Measurements from ENCODE around the gene MYH7.
"Not testable (repeated sequence)": the region's sequence is repeated elsewhere in the genome, so short reads cannot be mapped to it uniquely, and the experiment has no call there.

The MYH7 gene

DNA sequence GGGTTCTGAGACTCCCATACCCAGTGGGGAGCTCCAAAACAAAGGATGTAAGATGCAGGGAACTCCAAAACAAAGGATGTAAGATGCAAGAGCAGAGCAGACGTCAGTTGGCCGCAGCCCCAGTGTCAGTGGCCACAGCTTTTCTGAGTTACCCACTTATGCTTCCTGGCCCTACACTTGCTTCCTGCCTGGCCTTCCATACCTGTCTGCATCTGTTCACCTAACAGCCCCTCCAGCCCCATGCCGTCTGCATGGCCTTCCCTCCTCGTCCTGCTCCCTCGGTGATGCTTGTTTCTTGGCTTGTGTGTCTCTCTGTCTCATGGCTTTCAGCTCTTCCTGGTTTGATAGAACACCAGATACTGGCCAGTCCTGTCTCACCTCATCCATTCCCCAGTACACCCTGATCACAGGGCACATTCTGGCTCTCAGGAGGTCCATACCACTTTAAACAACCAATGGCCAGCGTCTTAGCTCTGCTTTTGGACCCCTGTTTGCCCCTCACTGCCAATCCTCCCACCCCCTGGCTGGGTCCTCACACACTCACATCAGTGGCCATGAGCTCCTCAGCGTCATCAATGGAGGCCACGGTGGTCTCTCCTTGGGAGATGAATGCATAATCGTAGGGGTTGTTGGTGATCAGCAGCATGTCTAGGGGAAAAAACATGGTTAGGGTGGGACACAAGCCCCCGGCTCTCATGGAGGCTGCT lies 5.3 kb downstream of the MYH7 start:
- no peak for DNase-seq

DNA sequence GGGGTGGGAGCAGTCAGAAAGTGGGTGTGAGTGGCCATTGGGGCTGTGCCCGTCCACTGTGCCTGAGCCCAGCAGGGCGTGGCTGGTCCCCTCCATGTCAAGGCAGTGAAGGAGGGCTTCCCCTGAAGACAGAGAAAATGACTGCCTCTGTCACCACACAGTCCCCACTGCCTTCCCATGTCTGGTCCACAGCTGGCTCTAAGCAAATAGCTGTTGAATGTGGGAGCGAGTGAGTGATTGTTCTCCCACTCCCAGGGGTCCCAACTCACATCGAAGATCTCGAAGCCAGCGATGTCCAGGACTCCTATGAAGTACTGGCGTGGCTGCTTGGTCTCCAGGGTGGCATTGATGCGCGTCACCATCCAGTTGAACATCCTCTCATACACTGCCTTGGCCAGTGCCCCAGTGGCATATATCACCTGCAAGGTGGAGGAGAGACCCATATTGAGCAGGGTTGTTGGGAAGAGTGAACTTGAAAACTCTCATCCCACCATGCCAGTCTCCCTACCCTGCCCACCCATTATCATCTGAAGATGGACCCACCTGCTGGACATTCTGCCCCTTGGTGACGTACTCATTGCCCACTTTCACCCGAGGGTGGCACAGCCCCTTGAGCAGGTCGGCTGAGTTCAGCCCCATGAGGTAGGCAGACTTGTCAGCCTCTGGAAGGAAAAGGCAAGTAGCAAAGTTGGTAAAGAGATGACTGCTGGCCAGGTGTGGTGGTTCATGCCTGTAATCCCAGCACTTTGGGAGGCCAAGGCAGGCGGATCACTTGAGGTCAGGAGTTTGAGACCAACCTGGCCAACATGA lies 6.6 kb downstream of the MYH7 start:
- DNase-seq: no peak

DNA sequence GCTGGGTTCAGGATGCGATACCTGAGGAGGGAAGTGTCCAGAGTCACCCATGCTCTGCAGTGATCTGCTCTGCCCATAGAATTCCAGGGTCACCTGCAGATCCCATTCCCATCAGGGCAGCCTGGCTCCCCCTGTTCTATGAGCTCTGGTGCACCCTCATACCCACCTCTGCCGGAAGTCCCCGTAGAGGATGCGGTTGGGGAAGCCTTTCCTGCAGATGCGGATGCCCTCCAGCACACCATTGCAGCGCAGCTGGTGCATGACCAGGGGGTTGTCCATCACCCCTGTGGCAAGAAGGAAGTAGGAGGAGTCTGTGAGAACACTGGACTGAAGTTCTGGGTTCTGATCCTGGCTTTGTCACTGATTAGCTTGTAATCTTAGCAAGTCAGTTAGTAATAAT lies 9.7 kb downstream of the MYH7 start:
- not testable (repeated sequence) for DNase-seq

DNA sequence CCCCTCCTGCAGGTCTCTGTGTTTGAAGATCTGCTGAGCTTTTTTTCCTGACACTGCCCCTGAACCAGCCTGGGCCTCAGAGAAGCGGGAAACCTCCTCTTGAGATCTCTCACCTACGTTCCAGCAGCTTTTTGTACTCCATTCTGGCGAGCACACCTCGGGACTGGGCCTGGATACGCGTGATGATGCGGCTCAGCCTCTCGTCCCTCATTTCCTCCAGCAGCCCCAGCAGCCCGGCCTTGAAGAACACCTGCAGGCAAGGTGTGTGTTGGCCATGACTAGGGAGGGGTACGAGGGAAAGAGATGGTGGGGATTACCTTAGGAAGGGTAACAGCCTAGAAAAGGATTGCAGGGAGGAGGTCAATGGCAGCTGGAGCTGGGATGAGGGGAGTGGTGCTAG lies 10.3 kb downstream of the MYH7 start:
- no peak for DNase-seq

DNA sequence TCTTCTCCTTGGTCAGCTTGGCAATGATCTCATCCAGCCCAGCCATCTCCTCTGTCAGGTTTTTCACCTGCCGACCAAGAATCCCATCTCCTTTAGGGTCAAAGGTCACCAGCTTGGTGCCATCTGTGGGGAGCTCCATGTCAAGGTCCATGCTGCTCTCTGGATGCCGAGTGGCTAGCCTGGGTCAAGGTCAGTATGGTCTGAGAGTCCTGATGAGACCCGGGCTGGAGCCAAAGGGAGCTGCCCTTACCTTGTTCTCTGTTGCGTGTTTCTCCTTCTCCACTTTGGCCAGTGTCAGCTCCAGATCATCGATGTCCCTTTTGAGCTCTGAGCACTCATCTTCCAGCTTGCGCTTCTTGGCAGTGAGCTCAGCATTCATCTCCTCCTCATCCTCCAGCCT lies 11.8 kb downstream of the MYH7 start:
- DNase-seq: no peak

DNA sequence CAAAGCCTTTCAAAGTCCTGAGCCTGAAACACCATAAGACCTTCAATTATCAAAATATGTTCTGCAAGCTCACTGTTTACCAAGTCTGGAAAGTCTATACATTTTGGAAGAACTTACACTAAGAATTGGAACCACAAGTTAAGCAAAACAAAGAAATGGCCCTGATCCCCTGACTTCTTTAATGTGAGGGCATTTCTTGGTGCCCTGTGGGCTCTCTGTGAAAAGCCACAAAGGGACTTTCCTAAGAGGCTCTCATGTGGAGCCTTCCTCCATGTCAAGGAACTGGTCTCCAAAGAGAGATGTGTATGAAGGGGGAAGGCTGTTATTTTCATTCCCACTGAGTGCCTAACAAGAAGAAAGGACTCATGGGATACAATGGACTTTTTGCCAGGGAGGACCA lies 13.9 kb downstream of the MYH7 start:
- DNase-seq: no peak

DNA sequence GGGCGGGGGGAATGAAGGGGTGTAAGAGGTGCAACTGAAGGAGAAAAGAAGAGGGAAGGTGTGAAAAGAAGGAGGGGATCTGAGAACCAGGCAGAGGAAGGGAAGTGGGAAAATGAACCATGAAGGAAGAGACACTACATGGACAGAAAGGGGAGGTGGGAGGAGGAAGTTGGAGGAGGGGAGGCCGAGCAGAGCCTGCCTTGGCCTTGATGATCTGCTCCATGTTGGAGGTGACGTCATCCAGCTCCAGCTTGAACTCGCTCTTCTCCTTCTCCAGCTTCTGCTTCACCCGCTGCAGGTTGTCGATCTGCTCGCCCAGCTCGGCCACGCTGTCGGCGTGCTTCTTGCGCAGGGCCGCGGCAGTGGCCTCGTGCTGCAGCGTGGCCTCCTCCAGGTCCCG lies 15.8 kb downstream of the MYH7 start:
- not testable (repeated sequence) for DNase-seq

DNA sequence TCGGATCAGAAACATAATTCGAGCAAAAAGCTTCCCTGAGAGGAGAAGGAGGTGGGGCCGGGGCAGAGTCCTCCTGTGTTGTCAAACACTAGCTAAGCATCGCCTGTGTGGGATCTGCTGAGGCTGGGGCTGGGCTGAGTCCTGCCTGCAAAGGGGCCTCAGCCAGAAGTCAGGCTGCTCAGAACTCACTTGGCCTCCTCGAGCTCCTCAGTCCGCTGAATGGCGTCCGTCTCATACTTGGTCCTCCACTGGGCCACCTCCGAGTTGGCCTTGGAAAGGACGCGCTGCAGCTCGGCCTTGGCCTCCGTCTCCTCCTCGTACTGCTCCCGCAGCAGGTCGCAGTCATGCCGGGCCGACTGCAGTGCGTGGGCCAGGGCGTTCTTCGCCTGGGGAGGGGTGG lies 17.4 kb downstream of the MYH7 start:
- DNase-seq: no peak

DNA sequence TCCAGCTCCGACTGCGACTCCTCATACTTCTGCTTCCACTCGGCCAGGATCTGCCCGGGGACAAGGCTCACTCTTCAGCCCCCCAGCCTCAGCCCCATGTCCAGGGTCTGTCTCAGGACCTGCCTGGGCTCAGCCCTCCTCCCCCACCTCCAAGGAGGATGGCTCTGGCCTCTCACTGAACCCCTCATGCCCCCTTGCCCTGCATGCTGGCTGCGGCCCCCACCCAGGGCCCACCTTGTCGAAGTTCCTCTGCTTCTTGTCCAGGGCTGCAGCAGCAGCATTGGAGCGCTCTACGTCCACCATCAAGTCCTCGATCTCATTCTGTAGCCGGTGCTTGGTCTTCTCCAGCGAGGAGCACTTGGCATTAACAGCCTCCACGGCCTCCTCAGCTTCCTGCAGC lies 18.2 kb downstream of the MYH7 start:
- not testable (repeated sequence) for DNase-seq

DNA sequence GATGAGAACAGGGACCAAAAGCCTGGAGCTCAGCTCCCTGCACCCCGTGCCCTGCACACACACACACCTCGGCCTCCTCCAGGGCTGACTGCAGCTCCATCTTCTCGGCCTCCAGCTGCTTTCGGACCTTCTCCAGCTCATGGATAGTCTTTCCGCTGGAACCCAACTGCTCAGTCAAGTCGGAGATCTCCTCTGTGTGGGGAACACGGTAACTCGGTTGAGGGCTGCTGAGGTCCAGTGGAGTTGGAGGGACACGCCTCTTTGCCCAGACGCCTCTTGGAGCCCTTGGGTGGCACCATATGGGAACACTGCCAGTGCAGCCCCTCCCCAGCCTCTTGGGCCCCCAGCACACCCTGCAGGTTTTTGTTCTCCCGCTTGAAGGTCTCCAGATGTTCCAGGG lies 18.7 kb downstream of the MYH7 start:
- no peak for DNase-seq

DNA sequence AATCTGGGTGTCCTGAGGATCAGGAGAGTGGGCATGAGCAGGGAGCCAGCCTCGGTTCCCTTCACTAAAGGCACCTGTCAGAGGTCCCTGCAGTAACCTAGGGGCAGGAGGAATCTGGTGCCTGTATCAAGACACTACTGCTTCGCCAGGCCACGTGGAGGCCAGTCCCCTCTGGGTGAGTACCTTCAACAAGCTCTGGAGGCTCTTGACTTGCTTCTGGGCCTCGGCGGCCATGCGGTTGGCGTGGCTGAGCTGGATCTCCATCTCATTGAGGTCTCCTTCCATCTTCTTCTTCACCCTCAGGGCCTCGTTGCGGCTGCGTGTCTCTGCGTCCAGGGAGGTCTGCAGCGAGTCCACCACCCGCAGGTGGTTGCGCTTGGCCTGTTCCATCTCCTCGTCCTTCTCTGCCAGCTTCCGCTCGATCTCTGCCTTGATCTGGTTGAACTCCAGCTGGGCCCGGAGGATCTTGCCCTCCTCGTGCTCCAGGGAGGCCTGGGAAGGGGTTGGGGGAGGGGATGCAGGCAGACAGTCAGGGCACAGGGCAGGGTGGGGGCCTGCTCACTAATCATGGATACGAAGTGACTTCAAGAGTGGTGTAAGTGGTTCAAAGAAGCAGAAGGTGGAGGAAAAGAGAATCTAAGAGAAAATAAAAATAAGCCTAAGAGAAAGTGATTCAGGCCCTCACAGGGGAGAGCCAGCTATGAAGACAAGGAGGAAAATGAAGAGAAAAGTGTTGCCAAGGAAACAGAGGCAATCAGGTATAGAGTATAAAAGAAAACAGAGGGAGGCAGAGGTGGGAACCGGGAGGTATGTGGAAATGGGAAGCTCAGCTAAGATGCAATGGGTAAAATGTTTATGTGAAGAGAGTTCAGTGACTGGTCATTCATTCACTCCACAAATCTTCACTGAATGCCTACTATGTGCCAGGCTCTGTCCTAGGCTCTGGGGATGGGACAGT lies 19.4 kb downstream of the MYH7 start:
- no peak for DNase-seq

DNA sequence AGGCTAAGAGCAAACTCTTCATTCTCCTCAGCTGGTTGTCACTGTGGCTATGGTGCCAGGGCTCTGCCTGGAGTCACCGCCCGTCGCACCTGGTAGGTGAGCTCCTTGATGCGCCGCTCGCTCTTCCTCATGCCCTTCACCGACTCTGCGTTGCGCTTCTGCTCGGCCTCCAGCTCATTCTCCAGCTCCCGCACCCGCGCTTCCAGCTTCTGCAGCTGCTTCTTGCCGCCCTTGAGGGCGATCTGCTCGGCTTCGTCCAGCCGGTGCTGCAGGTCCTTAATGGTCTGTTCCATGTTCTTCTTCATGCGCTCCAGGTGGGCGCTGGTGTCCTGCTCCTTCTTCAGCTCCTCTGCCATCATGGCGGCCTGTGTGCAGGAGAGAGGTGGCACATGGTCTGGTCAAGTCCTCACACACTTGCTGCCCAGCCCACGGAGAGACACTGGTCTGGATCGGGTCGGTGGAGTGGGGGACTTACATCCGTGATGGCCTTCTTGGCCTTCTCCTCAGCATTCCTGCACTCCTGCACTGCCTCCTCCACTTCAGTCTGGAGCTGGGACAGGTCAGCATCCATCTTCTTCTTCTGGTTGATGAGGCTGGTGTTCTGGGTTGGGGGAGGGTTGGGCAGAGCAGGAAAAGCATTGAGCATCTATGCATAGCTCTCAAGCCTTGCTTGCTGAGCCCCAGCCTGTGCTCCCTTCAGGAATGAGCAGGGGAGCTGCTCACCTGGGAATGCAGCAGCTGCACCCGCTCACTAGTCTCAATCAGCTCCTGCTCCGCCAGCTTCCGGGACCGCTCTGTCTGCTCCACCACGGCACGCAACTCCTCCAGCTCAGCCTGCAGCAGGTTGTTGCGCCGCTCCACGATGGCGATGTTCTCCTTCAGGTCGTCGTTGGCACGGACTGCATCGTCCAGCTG lies 20.3 kb downstream of the MYH7 start:
- DNase-seq: no peak

DNA sequence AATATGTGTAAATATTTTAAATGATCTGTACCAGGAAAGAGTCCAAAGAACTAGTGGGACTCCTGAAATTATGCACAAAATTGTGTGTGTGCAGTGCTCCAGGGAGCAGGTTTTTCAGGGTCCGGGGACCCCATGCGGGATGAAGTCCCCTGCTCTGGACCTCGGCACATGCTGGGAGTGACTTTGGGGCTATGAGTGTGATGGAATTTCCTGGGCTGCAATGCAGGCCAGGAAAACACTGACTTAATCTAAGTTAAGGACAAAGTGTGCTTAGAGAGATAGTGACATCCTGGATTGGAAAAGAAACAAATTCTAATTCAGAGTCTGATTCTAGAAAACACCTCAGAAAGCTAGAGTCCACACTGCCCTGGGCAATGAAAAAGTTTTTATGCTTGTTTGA lies 21.2 kb downstream of the MYH7 start:
- DNase-seq: no peak

DNA sequence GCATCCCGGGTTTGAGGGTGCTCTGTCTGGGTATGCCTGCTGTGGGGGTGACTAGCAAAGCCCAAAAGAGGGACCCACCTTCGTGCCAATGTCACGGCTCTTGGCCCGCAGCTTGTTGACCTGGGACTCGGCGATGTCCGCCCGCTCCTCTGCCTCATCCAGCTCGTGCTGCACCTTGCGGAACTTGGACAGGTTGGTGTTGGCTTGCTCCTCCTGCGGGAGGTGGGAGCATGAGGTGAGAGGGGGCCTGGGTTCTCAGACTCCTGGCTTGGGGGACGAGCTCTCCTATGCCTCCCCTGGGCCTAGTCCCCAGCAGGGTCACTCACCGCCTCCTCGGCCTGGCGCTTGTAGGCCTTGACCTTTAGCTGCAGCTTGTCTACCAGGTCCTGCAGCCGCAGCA lies 21.8 kb downstream of the MYH7 start:
- DNase-seq: no peak

DNA sequence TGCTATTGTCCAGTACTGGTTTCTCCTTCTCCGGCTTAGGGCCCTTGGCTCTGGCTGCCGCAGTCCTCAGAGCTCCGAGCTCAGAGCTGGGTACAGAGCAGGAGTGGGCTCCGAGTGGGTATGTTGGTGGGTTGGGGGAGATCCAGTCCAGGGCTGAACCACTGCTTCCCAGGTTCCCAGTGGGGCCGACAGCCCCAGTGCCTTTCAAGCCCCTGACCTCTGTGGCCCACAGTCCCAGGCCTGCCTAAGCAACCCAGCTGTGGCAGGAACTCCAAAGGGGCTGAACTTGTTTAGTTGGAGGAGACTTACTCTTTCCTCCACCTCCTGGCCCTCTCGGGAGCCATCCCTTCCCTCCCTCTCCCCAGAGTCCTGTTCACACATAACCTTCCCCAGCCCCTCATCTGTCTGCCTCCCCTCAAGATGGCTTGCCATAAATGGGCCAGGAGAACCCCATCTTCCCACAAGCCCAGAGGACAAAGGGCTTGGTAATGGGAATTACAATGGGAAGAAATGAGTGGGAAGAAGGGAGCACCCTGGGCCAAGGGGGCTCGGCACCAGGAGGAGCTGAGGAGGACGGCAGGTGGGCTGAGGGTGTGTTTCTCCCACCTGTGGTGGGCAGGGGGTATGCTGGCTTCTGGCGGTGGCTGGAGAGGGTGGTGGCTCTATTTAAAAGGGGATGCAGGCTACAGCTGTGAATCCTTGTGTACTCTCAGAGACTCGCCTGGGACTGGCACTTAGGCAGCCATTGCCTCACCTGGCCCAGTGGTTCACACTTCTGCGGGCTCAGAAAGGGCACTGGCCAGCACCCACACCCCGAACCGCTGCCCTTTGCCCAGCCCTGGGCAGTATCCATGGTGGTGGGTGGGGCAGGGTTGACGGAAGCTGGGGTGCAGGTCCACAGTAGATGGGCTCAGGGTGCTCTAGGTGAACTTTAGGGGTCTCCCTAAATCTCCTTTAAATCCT lies 23.6 kb downstream of the MYH7 start:
- DNase-seq: no peak

DNA sequence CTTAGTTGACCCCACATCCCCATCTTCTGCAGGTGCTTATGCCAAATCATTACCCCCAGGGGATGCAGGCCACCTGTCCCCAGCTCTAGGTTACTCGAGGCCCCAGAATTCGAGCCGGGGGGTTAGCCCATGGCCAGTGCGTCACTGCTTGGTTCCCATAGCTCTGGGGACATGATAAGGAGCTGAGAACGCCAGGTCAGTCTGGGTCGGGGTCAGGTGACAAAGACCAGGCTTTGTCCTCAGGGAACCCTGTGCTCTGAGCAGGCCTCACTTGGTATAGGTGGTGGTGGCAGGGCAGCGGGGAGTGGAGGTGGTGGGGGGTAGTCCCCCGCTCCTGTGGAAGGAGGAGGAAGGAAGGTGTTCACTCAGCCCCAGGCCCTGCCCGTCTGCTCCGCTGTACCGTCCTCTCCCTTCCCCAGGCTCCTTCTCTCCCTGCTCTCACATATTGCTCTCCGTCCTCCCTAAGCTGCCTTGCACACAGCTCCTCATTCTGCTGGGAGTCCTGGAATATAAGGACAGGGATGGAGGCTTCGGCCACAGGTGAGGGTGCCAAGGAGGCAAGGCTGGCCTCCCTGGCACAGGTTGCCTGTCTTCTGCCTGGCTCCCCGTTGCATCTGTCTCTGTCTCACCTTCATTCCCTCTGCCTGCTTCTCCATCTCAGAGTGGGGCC lies 25.4 kb downstream of the MYH7 start:
- DNase-seq: no peak

DNA sequence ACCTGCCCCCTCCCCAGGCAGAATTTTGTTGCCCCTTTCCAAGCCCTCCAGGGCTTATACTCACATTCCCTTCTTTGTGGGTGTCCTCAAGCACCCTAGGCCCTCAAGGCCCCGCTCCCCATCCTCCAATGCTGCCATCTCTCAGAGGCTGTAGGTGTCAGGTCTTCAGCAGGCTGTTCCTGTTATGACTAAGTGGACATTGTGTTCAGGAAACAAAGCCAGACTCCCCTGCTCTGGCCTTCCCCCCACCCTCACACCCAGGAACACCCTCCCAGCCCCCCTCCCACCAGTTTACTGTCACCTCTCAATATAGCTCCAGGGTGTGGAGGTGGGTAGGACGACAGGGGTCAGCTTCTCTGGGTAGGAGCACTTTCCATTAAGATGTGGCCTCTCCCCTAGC lies 26.0 kb downstream of the MYH7 start:
- no peak for DNase-seq

DNA sequence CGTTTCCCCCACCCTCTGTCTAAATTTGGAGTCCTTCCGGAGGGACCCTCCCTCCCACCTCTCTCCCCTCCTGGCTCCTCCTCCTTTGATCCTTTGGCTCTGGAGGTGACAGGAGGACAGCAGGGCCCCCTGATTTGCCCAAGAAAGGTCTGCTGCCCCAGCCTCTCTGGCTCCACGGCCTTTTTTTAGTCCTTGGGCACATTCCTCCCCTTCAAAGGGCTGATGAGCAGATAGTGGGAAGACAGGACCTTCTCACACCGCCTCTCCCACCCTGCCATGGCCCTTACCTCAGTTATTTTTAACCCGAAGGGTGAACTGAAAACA lies 27.2 kb downstream of the MYH7 start:
- DNase-seq: no peak

DNA sequence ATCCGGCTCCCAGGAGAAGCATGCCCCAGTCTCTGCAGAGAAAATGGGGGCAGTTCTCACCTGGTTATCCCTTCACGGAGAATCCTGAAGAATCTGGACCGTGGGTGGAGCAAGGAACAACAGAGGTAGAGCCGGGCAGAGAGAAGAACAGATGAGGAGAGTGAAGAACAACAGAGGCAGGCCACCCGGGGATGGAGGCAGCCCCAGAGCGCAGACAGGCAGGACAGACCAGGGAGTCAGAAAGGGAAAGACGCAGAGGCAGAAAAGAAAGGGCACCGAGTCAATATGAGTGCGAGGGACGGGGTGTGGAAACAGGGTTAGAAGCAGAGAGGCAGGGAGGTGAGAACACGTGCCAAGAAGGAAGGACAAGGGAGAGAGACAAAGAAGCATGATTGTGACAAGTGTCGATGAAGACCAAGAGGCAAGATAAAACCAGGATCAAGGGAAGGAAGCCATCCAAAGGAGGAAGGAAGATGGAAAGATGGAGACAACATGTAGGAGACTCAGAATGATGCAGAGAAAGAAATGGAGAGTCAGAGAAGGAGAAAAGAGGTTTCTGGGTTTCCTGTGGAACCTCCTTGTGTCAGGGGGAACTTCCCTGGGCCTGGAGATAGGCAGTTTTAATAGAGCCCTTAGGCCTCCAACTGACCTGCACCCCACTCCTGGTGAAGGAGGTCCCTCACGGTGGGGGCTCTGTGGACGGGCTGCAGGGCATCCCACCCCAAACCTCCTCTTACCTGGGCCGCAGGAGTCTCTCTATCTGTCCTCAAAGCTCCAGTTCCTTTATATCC lies 27.7 kb downstream of the MYH7 start, which contains the start of gene MYH6:
Gene MYH6, minus strand, starts transcription at position 758 of the 791 bp plus-strand sequence. CDS start 1,050 bp downstream, outside the sequence.
- DNase-seq: no peak

Data from NCI-H1048 (cell line).